HuH-7 (cell line): ENCODE measurements around the gene TRPC4AP.
A peak's percentile ranks its signal among the peaks of the same experiment; 100 is the strongest.

Experiments
- DNase-seq: peaks from one replicate; pipeline ENCODE4 v3.0.0; 2011; ENCODE audit warnings: low spot score

Gene TRPC4AP

GRCh38 chr20:34968042-34968775 is 124.4 kb downstream of the TRPC4AP start:
- DNase-seq = no peak

- no peak for DNase-seq
These were observed 125.2 kb downstream of the TRPC4AP start for GRCh38 chr20:34967421-34967820.

- DNase-seq = no peak
These were observed 127.6 kb downstream of the TRPC4AP start for GRCh38 chr20:34965051-34965450.

GRCh38 chr20:34964486-34964885 is 128.1 kb downstream of the TRPC4AP start:
- no peak for DNase-seq

GRCh38 chr20:34956751-34957472 is 135.7 kb downstream of the TRPC4AP start:
- no peak for DNase-seq

GRCh38 chr20:34956041-34956458 is 136.6 kb downstream of the TRPC4AP start:
- DNase-seq = no peak

GRCh38 chr20:34955231-34956040 is 137.2 kb downstream of the TRPC4AP start, which contains the start of the genes GSS and MYH7B:
Gene GSS, minus strand, starts transcription at chr20:34955806. Its CDS starts 3,954 bp downstream, at chr20:34951852.
Gene MYH7B, plus strand, starts transcription at chr20:34955868. Its CDS starts 22,138 bp downstream, at chr20:34978006.
- peak; percentile 99 for DNase-seq

GRCh38 chr20:34954904-34955230 is 137.7 kb downstream of the TRPC4AP start:
- DNase-seq = no peak

- no peak for DNase-seq
These were observed 138.6 kb downstream of the TRPC4AP start for GRCh38 chr20:34953960-34954359.

- DNase-seq = no peak
These were observed 139.9 kb downstream of the TRPC4AP start for GRCh38 chr20:34952671-34953070.
